ENCODE results near the gene FANK1.
"Not testable (repeated sequence)": the region's sequence is repeated elsewhere in the genome, so short reads cannot be mapped to it uniquely, and the experiment has no call there.

The FANK1 gene

DNA sequence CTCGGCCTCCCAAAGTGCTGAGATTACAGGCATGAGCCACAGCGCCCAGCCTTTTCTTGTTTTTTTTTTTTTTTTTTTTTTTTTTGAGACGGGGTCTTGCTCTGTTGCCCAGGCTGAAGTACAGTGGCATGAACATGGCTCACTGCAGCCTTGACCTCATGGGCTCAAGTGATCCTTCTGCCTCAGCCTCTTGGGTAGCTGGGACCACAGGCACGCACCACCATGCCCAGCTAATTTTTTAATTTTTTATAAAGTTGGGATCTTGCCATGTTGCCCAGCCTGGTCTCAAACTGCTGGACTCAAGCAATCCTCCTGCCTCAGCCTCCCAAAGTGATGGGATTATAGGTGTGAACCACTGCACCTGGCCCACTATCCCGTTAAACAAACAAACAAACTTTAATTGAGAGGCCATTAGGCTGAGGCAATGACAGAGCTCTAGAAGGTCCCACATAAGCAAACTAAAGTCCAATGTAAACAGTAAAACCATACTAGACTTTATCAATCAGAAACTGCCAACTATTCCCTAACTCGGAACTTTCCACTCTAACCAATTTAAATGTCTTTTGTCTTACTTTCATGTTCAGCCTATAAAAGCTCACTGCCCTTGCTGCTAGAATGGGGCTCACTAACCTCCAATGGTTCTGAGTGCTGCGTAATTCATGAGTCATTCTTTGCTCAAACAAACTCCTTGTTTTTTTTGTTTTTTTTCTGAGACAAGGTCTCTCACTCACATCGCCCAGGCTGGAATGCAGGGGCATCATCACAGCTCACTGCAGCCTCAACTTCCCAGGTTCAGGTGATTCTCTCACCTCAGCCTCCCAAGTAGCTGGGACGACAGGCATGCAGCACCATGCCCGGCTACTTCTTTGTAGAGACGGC lies 17.2 kb upstream of the FANK1 start:
- DNase-seq (ENCODE audit: extremely low read depth, low read depth): peak; percentile 53
- TF ChIP-seq, protein P1, sequence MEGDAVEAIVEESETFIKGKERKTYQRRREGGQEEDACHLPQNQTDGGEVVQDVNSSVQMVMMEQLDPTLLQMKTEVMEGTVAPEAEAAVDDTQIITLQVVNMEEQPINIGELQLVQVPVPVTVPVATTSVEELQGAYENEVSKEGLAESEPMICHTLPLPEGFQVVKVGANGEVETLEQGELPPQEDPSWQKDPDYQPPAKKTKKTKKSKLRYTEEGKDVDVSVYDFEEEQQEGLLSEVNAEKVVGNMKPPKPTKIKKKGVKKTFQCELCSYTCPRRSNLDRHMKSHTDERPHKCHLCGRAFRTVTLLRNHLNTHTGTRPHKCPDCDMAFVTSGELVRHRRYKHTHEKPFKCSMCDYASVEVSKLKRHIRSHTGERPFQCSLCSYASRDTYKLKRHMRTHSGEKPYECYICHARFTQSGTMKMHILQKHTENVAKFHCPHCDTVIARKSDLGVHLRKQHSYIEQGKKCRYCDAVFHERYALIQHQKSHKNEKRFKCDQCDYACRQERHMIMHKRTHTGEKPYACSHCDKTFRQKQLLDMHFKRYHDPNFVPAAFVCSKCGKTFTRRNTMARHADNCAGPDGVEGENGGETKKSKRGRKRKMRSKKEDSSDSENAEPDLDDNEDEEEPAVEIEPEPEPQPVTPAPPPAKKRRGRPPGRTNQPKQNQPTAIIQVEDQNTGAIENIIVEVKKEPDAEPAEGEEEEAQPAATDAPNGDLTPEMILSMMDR (IDR thresholded peaks at IDR 0.05; ENCODE audit: low read depth, low read length, missing control alignments): no peak
- H3K4me3 ChIP-seq (replicated peaks; ENCODE audit: low read depth, low read length): no peak overlapping the region

DNA sequence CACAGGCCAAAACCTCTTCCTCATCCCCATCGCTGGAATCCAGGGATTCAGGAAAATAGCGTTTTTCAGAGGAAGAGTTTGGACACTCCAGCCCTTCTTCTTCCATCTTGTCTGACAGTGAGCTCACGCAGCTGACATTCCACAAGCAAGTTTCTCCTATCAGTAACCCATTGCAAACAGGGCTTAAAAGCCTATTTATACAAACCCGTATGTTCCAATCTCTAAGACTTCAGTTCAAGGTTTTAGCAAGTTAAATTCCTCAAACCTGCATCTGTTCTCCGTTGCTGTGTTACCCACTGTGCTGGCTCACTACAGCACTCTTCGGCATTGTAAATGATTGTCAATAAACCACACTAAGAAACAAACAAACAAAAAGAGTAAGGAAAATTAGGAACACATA lies 15.6 kb upstream of the FANK1 start:
- DNase-seq (ENCODE audit: extremely low read depth, low read depth): no peak
- no peak overlapping the region for H3K4me3 ChIP-seq (replicated peaks; ENCODE audit: low read depth, low read length)
- TF ChIP-seq, protein P1 (IDR thresholded peaks at IDR 0.05; ENCODE audit: low read depth, low read length, missing control alignments): no peak

GRCh38 chr10:125881192-125881591 lies 15.2 kb upstream of the FANK1 start, which contains the start of gene DHX32:
Gene DHX32, minus strand, starts transcription at chr10:125881292. Its CDS starts 468 bp downstream, at chr10:125880824.
- H3K4me3 ChIP-seq (replicated peaks; ENCODE audit: low read depth, low read length): no peak within 1 kb of the TSS
- TF ChIP-seq, protein P1 (IDR thresholded peaks at IDR 0.05; ENCODE audit: low read depth, low read length, missing control alignments): no peak
- no peak for DNase-seq (ENCODE audit: extremely low read depth, low read depth)

DNA sequence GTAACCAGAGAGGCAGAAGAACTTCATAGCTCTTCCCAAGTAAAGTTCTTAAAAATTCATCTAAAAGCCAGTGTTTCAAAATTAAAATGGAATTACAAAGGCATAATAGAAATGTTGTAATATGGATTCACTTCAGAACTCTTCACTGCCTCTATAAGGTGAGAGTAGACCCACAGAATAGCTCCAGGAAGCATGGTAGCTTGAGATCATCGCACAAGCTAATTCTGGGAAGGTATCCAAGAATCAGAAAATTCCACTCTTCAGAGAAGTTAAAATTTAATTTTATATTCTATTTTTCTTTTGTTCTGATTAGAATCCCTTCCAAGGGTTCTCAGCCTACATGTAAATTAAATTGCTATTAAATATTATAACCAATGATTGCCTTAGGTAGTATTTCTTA lies 13.8 kb upstream of the FANK1 start:
- no peak overlapping the region for H3K4me3 ChIP-seq (replicated peaks; ENCODE audit: low read depth, low read length)
- no peak for DNase-seq (ENCODE audit: extremely low read depth, low read depth)
- TF ChIP-seq, protein P1 (IDR thresholded peaks at IDR 0.05; ENCODE audit: low read depth, low read length, missing control alignments): no peak

DNA sequence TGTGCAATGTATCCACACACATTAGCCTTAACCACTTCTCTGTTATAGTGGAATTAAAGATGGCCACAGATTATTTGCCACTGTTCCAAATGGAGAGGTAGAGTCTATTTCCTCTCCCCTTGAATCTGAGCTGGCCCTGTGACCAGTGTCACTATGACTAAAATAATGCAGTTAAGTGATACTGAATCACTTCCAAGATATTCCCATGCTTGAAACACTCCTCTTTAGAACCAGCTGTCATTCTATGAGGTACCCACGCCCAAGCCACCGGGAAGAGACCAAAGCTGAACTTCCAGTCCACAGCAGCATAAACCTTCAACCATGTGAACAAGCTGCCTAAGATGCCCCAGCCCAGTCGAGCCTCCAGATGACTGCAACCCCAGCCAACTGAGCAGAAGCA lies 13.2 kb upstream of the FANK1 start:
- DNase-seq (ENCODE audit: extremely low read depth, low read depth): no peak
- TF ChIP-seq, protein P1 (IDR thresholded peaks at IDR 0.05; ENCODE audit: low read depth, low read length, missing control alignments): no peak
- H3K4me3 ChIP-seq (replicated peaks; ENCODE audit: low read depth, low read length): no peak overlapping the region

DNA sequence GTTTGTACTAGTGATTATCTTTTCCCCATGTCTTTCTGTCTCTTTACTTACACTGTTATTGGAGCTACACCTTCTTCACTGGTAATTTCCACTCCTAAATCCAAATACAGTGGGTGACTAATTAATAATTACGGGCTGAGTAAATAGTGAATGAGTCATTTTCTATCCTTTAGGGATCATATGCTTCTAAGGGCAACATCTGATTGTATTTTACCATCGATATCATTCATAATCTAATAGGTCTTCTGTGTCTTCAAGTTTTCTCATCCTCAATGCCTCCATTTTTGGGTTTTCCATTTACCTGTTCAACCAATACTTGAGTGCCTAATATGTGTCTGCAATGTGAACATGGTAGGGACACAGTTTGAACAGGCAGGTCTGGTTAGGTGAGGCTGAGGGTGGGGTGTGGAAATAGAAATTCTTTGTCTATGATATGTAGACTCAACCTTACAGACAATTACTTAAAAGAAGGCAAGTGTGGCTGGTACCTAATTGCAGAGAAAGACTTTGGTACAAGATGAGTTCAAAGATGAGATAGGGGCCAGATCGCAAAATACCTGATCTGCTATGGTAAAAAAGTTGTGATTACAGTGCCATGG lies 9.4 kb upstream of the FANK1 start:
- no peak overlapping the region for H3K4me3 ChIP-seq (replicated peaks; ENCODE audit: low read depth, low read length)
- TF ChIP-seq, protein P1 (IDR thresholded peaks at IDR 0.05; ENCODE audit: low read depth, low read length, missing control alignments): no peak
- no peak for DNase-seq (ENCODE audit: extremely low read depth, low read depth)

GRCh38 chr10:125889441-125889840 lies 6.9 kb upstream of the FANK1 start:
- not testable (repeated sequence) for DNase-seq (ENCODE audit: extremely low read depth, low read depth); H3K4me3 ChIP-seq (replicated peaks; ENCODE audit: low read depth, low read length)

- not testable (repeated sequence) for H3K4me3 ChIP-seq (replicated peaks; ENCODE audit: low read depth, low read length); DNase-seq (ENCODE audit: extremely low read depth, low read depth)
Observed at GRCh38 chr10:125892402-125892801, 4.0 kb upstream of the FANK1 start.

DNA sequence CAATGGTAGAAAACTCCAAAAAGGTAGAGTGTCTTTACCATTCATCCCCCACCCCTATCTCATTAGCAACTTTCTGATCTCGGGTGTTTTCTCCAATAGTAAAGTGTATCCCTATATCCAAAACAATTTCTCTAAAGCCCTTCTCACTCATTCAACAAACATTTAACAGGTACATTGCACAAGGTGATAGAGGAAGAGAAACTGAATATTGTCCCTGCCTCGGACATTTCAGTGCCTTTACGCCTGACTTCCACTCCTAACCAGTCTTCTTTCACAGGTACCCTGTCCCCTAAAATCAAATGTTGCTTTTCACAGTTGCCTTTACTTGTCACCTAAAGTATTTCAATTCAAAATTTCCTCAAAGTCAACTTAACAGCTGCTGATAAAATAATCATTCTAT lies 2.2 kb upstream of the FANK1 start:
- not testable (repeated sequence) for H3K4me3 ChIP-seq (replicated peaks; ENCODE audit: low read depth, low read length); DNase-seq (ENCODE audit: extremely low read depth, low read depth)

DNA sequence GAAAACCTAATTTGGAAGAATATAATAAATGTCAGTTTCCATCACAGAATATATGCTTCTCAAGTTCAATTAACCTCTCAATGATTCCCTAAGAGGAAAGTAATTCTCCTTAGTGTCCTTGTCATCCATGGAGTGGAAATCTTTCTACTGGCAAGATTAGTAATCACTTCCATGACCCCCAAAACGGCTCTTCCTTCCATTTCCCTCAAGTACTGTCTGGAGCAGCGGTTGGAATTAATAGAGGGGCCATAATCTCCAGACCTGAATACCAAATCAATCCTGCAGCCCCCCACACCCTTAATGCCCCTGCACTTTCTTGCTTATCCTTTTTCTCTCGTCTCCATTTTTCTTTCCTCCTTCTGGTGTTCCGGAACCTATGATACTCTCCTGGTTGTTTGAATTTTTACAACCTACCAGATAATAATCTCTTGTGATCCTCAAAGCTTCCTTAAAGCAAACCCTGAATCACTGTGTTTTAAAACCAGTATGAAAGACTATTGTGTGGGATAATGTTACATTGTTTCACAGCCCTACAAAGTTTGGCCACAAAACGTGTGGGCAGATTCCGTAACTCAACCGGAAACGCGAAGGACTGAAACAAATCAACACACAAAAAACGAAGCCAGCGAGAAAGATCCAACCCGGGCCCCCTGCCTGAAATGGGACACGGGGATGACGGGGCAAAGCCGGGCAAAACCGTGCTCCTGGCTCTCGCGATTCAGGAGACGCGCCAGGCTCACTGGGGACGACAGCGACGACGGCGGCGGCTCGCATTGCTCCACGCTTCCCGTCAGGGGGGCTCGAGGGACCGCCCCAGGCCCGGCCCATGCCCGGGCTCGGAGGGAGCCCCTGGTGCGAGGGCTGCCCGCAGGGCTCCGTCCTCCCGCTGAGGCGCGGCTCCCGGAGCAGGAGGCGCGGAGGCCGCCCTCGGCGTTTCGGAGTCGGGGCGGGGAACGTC lies 955 bp upstream of the FANK1 start:
- DNase-seq (ENCODE audit: extremely low read depth, low read depth): not testable (repeated sequence)

More for the DNA sequence above, 955 bp upstream of the FANK1 start:
- H3K4me3 ChIP-seq (replicated peaks; ENCODE audit: low read depth, low read length): peak overlapping the region; percentile 71
